ENCODE results near the gene CLDN18. TPM values are rescaled to one million over a fixed set of nuclear protein-coding genes. Genes with fewer than 3 reads are reported as not detected.

CLDN18 gene
- total RNA-seq, 2 experiments from 2014 or later: not detected

- no TSS peak for BruUV-seq (replicated peaks)
Observed at GRCh38 chr3:138034918-138035317, 25.0 kb downstream of the CLDN18 start.

GRCh38 chr3:138036572-138036971, 26.6 kb downstream of the CLDN18 start:
- Histone ChIP-seq H3K4me3 (ENCODE audit: low read depth, low read length, poor library complexity, severe bottlenecking) (no peak overlapping the region), H3K4me1 (ENCODE audit: insufficient read depth, low read length, poor library complexity, severe bottlenecking) (no peaks in the 10 kb centered on the region), H3K4me2 (ENCODE audit: low read length) (no peak overlapping the region), H3K36me3 (ENCODE audit: insufficient read depth, low read length) (no peaks in the 10 kb centered on the region), H3K9me2 (ENCODE audit: insufficient read depth, low read length) (no peaks in the 10 kb centered on the region), H2AFZ (ENCODE audit: low read length) (no peak overlapping the region), H3K27ac (ENCODE audit: low read depth, low read length, poor library complexity, severe bottlenecking) (no peak overlapping the region), H3K79me2 (ENCODE audit: insufficient read depth, low read depth, low read length) (no peaks in the 10 kb centered on the region), H3K9me3 (ENCODE audit: low read length) (no peaks in the 10 kb centered on the region), H4K20me1 (ENCODE audit: insufficient read depth, low read length) (no peaks in the 10 kb centered on the region)
- ChIA-PET CTCF (ENCODE audit: unreplicated experiment) (no interaction called here), POLR2A (no interaction called here)
- intact Hi-C loops (cut with micrococcal nuclease; ENCODE audit: unreplicated experiment): no loop called here
- no TSS peak for BruUV-seq (replicated peaks)
- DNase-seq (ENCODE audit: low spot score): no peak
- TF ChIP-seq EZH2phosphoT487 (IDR thresholded peaks at IDR 0.05; ENCODE audit: borderline replicate concordance, low read depth, low read length) (no peak), CTCF (conservative IDR thresholded peaks at IDR 0.05; ENCODE audit: low read length) (no peak)

More at GRCh38 chr3:138034918-138035317, 25.0 kb downstream of the CLDN18 start:
- H3K4me2 ChIP-seq (ENCODE audit: low read length): no peak overlapping the region
- H3K4me3 ChIP-seq (ENCODE audit: low read depth, low read length, poor library complexity, severe bottlenecking): no peak overlapping the region
- intact Hi-C loops (cut with micrococcal nuclease; ENCODE audit: unreplicated experiment): no loop called here
- no peak overlapping the region for H3K27ac ChIP-seq (ENCODE audit: low read depth, low read length, poor library complexity, severe bottlenecking)
- ChIA-PET POLR2A (no interaction called here), CTCF (ENCODE audit: unreplicated experiment) (no interaction called here)
- no peak overlapping the region for H2AFZ ChIP-seq (ENCODE audit: low read length)
- no peak for TF ChIP-seq CTCF (conservative IDR thresholded peaks at IDR 0.05; ENCODE audit: low read length)
- TF ChIP-seq EZH2phosphoT487 (IDR thresholded peaks at IDR 0.05; ENCODE audit: borderline replicate concordance, low read depth, low read length): no peak
- no peaks in the 10 kb centered on the region for H3K4me1 ChIP-seq (ENCODE audit: insufficient read depth, low read length, poor library complexity, severe bottlenecking)
- H3K79me2 ChIP-seq (ENCODE audit: insufficient read depth, low read depth, low read length): no peaks in the 10 kb centered on the region
- no peak for DNase-seq (ENCODE audit: low spot score)
- H3K9me2 ChIP-seq (ENCODE audit: insufficient read depth, low read length): no peaks in the 10 kb centered on the region
- no peaks in the 10 kb centered on the region for H4K20me1 ChIP-seq (ENCODE audit: insufficient read depth, low read length)
- H3K36me3 ChIP-seq (ENCODE audit: insufficient read depth, low read length): no peaks in the 10 kb centered on the region
- no peaks in the 10 kb centered on the region for H3K9me3 ChIP-seq (ENCODE audit: low read length)

GRCh38 chr3:138038725-138039462, 28.9 kb downstream of the CLDN18 start:
- H3K9me2 ChIP-seq (ENCODE audit: insufficient read depth, low read length): no peaks in the 10 kb centered on the region

More at GRCh38 chr3:138038725-138039462, 28.9 kb downstream of the CLDN18 start:
- no peak for DNase-seq (ENCODE audit: low spot score)
- no peaks in the 10 kb centered on the region for H3K79me2 ChIP-seq (ENCODE audit: insufficient read depth, low read depth, low read length)
- POLR2A ChIA-PET: interaction anchor here (0.6 kb wide), 1 partner anchor 61 kb away, joined by 3 read pairs; no protein-coding TSS in a partner anchor
- no peaks in the 10 kb centered on the region for H3K36me3 ChIP-seq (ENCODE audit: insufficient read depth, low read length)
- BruUV-seq (replicated peaks): no TSS peak
- CTCF ChIA-PET (ENCODE audit: unreplicated experiment): no interaction called here
- H3K9me3 ChIP-seq (ENCODE audit: low read length): no peaks in the 10 kb centered on the region
- H3K27ac ChIP-seq (ENCODE audit: low read depth, low read length, poor library complexity, severe bottlenecking): no peak overlapping the region
- H4K20me1 ChIP-seq (ENCODE audit: insufficient read depth, low read length): no peaks in the 10 kb centered on the region
- intact Hi-C loops (cut with micrococcal nuclease; ENCODE audit: unreplicated experiment): no loop called here
- TF ChIP-seq CTCF (conservative IDR thresholded peaks at IDR 0.05; ENCODE audit: low read length): no peak
- no peak for TF ChIP-seq EZH2phosphoT487 (IDR thresholded peaks at IDR 0.05; ENCODE audit: borderline replicate concordance, low read depth, low read length)
- H2AFZ ChIP-seq (ENCODE audit: low read length): no peak overlapping the region
- H3K4me3 ChIP-seq (ENCODE audit: low read depth, low read length, poor library complexity, severe bottlenecking): no peak overlapping the region
- H3K4me2 ChIP-seq (ENCODE audit: low read length): no peak overlapping the region
- H3K4me1 ChIP-seq (ENCODE audit: insufficient read depth, low read length, poor library complexity, severe bottlenecking): no peaks in the 10 kb centered on the region

All from OCI-LY7 (cell line).